NCI-H748 (cell line): ENCODE measurements around the gene SCYGR8.
"Not testable (repeated sequence)": the region's sequence is repeated elsewhere in the genome, so short reads cannot be mapped to it uniquely, and the experiment has no call there.

Source experiments
- DNase-seq: peaks from one replicate; lab custom pipeline; 2025; ENCODE audit not compliant: unreplicated experiment; lab: John Stamatoyannopoulos, UW

The SCYGR8 gene, protein sequence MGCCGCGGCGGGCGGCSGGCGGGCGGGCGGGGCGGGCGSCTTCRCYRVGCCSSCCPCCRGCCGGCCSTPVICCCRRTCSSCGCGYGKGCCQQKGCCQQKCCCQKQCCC

GRCh38 chr2:227745594-227745993, at the start of gene SCYGR8:
Gene SCYGR8, plus strand, starts transcription at chr2:227745894. Its CDS starts 0 bp downstream, at chr2:227745894.
- DNase-seq, result no peak

DNA sequence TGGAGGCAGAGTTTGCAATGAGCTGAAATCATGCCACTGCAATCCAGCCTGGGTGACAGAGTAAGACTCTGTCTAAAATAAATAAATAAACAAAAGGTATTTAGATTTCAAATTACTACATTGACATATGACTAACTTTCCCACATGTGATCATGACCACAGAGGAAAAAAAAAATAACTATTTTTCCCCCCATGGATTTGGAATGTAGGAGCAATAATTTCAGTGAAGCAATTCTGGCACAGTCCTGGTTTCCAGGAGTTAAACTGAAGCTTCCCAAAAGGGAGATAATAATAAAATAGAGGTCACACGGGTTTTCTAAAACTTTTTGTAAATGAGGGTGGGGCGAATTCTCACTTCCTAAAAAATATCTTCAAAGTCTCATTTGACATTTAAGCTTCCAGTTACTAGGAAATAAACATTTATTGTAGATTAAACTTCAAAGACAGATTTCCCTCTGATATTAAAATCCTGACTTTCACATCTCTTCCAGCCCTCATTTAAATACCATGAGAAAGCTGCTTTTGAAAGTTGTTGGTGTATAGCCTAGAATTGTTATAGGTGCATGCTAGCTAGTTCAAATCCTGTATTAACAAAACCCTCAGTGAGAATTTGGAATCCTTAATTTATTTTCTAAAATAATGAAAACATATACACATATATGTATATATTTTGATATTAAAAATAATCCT, 48.6 kb upstream of the SCYGR8 start:
- no peak for DNase-seq

DNA sequence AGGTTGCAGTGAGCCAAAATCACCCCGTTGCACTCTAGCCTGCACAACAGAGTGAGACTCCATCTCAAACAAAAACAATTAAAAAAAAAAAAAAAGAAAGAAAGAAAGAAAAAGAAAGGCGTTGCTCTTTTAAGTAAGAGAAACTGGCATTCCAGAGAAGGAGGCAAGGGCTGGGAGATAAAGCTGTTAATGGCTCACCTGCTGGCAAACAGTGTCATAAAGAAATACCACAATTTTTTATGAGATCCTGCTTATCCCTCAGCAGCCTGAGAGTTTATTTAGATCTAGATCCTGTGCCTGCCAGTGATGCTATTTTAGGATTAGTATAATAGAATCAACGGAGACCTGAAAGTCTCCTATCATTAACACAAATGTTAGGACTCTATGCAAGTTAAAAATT, 44.1 kb upstream of the SCYGR8 start:
- DNase-seq, result no peak

DNA sequence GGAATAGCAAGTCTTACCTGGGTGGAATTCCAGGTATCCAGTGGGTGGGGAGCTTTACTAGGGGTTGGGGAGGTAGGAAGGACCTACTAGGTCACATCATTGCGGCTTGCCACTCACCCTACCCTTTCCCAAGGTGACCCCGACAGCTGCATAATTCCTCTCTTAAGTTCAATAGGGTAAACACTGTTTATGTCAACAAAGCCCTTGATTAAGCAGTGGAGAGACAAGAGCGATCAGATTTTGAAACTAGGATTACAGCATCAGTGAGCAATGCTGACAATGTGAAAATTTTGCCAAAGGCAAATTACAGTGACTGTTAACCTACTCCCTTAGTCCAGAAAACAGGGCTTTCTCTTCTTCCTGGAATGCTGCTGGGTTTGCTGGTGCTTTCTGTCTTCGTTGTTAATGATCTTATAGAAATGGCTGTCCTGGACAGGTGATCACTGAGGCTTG, 42.4 kb upstream of the SCYGR8 start:
- DNase-seq, result peak; percentile 3

GRCh38 chr2:227703961-227704360, 41.7 kb upstream of the SCYGR8 start:
- no peak for DNase-seq

DNA sequence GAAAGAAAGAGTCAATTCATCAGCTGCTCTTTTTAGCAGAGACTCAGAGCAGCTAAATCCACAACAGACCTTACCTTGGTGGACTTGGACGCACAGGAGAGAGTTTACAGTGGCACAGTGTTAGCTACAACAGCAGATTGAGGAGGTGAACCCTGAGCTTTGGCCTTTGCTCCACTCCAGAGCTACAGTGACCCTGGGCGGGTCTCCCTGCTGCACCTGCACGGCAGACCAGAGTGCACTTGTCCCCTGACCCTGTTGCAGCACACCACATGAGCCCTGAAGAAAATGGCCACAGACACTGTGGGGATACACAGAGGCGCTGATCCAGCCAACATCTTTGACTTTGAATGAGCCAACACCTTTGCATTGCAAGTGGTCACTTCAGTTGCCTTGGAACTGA, 38.8 kb upstream of the SCYGR8 start:
- no peak for DNase-seq

- DNase-seq, result no peak
These were observed 38.3 kb upstream of the SCYGR8 start for GRCh38 chr2:227707390-227707789.

DNA sequence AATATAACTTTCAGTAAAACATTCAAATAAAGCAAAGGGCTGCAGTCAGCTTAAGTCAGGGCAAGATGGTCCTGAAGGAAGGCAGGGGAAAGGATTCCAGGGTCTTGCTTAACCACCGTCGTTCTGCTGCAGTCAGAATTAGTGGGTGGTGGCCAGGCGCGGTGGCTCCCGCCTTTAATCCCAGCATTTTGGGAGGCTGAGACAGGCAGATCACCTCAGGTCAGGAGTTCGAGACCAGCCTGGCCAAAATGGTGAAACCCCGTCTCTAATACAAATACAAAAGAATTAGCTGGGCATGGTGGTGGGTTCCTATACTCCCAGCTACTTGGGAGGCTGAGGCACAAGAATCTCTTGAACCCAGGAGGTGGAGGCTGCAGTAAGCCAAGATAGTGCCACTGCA, 34.7 kb upstream of the SCYGR8 start:
- DNase-seq, result no peak

DNA sequence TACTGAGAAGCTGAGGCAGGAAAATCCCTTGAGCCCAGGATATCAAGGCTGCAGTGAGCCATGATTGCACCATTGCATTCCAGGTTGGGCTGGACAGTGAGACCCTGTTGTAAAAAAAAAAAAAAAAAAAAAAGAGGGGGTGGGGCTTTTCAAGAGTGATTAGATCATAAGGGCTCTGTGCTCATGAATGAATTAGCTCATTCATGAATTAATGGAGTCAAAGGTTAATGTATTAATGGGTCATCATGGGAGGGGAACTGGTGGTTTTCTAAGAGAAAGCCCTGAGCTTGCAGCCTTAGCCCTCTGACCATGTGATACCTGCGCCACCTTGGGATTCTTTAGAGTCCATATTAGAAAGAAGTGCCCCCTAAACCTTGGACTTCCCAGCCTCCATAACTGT, 32.4 kb upstream of the SCYGR8 start:
- no peak for DNase-seq

- no peak for DNase-seq
These were observed 29.2 kb upstream of the SCYGR8 start for GRCh38 chr2:227716501-227716900.

DNA sequence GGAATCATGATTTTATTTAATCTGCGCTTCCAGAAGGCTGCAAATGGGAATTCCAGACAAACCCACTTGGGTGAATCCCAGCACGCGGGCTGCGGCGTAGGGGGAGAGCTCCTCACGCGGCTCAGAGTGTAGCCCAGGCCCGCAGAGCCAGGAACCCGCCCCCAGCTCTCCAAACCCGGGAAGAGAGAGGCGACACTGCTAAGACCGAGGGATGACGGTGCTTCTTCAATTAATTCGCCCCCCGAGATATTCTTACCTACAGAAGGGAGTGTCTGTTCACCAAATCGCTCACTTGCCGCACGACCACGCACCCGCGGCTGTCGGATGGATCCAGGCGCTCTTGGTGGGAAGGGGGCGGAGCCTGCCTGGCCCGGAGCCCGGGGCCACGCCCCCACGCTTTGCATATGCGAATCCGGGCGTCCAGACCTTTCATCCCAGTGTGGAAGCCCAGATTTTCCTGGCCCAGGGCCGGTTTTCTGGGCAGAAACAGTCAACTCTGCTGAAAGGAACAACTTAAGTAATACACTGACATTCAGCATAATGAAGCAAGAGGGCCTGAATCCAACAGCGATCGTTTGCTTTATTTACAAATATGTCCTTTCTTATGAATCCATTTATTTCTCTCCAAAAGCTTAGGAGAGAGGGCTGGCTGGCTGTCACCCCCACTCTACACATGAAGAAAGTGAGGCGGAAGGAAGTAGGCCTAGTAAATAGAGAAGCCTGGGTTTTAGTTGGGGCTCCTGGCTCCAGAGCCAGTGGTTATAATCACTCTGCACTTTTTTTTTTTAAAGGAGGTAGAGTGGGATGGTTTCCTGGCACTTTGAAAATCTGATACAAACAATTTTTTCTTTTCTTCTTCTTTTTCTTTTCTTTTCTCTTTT, 27.8 kb upstream of the SCYGR8 start, which contains the start of gene SLC19A3:
Gene SLC19A3, minus strand, starts transcription at position 342 of the 881 bp plus-strand sequence. CDS start 15,710 bp downstream, outside the sequence.
- DNase-seq, result peak; percentile 48

GRCh38 chr2:227719641-227720040, 26.1 kb upstream of the SCYGR8 start:
- no peak for DNase-seq

- DNase-seq, result no peak
These were observed 25.0 kb upstream of the SCYGR8 start for GRCh38 chr2:227720680-227721079.

DNA sequence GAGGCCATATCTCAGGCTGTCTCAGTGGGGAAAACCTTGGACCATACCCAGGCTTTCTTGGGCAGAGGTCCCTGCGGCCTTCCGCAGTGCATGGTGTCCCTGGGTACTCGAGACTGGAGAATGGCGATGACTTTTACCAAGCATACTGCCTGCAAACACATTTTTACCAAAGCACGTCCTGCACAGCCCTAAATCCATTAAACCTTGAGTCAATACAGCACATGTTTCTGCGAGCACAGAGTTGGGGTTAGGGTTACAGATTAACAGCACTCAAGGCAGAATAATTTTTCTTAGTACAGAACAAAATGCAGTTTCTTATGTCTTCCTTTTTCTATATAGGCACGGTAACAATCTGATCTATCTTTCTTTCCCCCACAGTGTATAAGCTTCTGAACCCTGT, 22.9 kb upstream of the SCYGR8 start:
- not testable (repeated sequence) for DNase-seq

GRCh38 chr2:227724394-227725039, 21.2 kb upstream of the SCYGR8 start, which contains the start of gene SCYGR6:
Gene SCYGR6, minus strand, starts transcription at chr2:227724757. Its CDS starts 0 bp downstream, at chr2:227724757.
- no peak for DNase-seq

- no peak for DNase-seq
These were observed 17.7 kb upstream of the SCYGR8 start, which contains the start of gene SCYGR7 for GRCh38 chr2:227728035-227728434. Gene SCYGR7, plus strand, starts transcription at chr2:227728335. Its CDS starts 0 bp downstream, at chr2:227728335.

GRCh38 chr2:227739351-227739750, 6.3 kb upstream of the SCYGR8 start:
- DNase-seq, result no peak

DNA sequence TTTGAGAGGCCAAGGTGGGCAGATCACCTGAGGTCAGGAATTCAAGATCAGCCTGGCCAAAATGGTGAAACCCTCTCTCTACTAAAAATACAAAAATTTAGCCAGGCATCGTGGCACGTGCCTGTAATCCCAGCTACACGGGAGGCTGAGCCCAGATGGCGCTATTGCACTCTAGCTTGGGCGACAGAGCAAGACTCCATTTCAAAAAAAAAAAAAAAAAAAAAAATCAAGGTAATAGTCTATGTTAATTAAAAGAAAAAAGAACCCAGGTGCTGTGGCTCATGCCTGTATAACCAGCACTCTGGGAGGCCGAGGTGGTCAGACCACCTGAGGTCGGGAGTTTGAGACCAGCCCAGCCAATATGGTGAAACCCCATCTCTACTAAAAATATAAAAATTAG, 5.0 kb upstream of the SCYGR8 start:
- DNase-seq, result not testable (repeated sequence)

DNA sequence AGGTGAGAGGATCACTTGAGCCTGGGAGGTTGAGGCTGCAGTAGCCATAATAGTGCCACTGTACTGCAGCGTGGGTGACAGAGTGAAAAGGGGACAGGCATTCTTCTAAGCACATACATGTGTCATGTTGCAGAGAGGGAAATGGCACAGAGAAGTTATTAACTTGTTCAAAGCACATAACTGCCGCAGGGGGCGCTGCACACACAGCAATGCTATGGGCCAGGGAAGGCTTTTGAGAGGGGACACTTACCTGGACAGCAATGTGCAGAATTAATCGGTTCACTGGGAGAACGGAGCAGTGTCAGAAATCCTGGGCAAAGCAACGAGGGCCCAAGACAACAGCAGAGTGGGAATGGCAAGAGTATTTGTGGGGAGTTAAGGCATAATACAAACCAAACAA, 2.4 kb downstream of the SCYGR8 start:
- DNase-seq, result peak; percentile 31

DNA sequence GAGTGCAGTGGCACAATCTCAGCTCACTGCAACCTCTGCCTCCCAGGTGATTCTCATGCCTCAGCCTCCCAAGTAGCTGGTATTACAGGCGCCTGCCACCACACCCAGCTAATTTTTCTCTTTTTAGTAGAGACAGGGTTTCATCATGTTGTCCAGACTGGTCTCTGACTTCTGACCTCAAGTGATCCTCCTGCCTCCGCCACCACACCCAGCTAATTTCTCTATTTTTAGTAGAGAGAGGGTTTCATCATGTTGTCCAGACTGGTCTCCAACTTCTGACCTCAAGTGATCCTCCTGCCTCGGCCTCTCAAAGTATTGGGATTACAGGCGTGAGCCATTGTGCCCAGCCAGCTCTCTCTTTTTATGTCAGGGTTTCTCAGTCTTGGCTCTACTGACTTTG, 10.6 kb downstream of the SCYGR8 start:
- not testable (repeated sequence) for DNase-seq
